Brain microvascular endothelial cell (primary cell): ENCODE results near the gene EPB41L3.

ENCODE experiments used
- DNase-seq: peaks from one replicate; pipeline ENCODE4 v3.0.0-alpha.2; 2020
- H3K27ac ChIP-seq: fragments of 250-450 bp; sonication (Bioruptor Pico); 2 replicates; pipeline ENCODE4 v1.5.1; 2020; ENCODE audit warnings: mild to moderate bottlenecking, moderate library complexity
- H3K27me3 ChIP-seq: fragments of 250-450 bp; sonication (Bioruptor Pico); replicated peaks from 2 replicates; pipeline ENCODE4 v1.5.1; 2020; ENCODE audit warnings: mild to moderate bottlenecking
- H3K36me3 ChIP-seq: fragments of 250-450 bp; sonication (Bioruptor Pico); replicated peaks from 2 replicates; pipeline ENCODE4 v1.5.1; 2020; ENCODE audit warnings: mild to moderate bottlenecking
- H3K4me3 ChIP-seq: 2 replicates; pipeline ENCODE4 v1.5.1; 2011; ENCODE audit warnings: low read depth, mild to moderate bottlenecking, control low read depth, low read length, moderate library complexity
- CTCF ChIP-seq: IDR thresholded peaks from 2 replicates; pipeline ENCODE4 v1.5.1; 2011; ENCODE audit warnings: low read depth, mild to moderate bottlenecking, moderate library complexity, low read length, control low read depth, inconsistent platforms; ENCODE audit errors: missing control alignments
- in situ Hi-C: cut with HindIII; loops from 2 replicates; pipeline ENCODE4 v1.10.0; 2017; ENCODE audit warnings: low sequenced_read_pairs, low pct_ligation_motif_present

The EPB41L3 gene

GRCh38 chr18:5391409-5391808 is 152.4 kb downstream of the EPB41L3 start:
- in situ Hi-C loops, result no loop called here
- H3K4me3 ChIP-seq, result no peak overlapping the region
- no peaks in the 10 kb centered on the region for H3K27me3 ChIP-seq
- TF ChIP-seq CTCF, result no peak
- no peak for DNase-seq
- H3K36me3 ChIP-seq, result no peaks in the 10 kb centered on the region
- H3K27ac ChIP-seq, result no peak overlapping the region

- no peak for TF ChIP-seq CTCF
- H3K27ac ChIP-seq, result no peak overlapping the region
- in situ Hi-C loops, result no loop called here
- H3K36me3 ChIP-seq, result no peaks in the 10 kb centered on the region
- DNase-seq, result no peak
- H3K27me3 ChIP-seq, result no peaks in the 10 kb centered on the region
- no peak overlapping the region for H3K4me3 ChIP-seq
Measured at GRCh38 chr18:5389356-5389755, 154.4 kb downstream of the EPB41L3 start.

GRCh38 chr18:5388896-5389295 is 154.9 kb downstream of the EPB41L3 start:
- Histone ChIP-seq H3K4me3 (no peak overlapping the region), H3K27ac (no peak overlapping the region), H3K36me3 (no peaks in the 10 kb centered on the region), H3K27me3 (no peaks in the 10 kb centered on the region)
- in situ Hi-C loops, result no loop called here
- no peak for TF ChIP-seq CTCF
- DNase-seq, result no peak

- H3K27me3 ChIP-seq, result no peaks in the 10 kb centered on the region
- DNase-seq, result no peak
- no peak for TF ChIP-seq CTCF
- no peaks in the 10 kb centered on the region for H3K36me3 ChIP-seq
- H3K4me3 ChIP-seq, result no peak overlapping the region
- in situ Hi-C loops, result no loop called here
- no peak overlapping the region for H3K27ac ChIP-seq
Measured at GRCh38 chr18:5380586-5380985, 163.2 kb downstream of the EPB41L3 start.

- DNase-seq, result no peak
- Histone ChIP-seq H3K27me3 (no peaks in the 10 kb centered on the region), H3K4me3 (no peak overlapping the region), H3K36me3 (no peaks in the 10 kb centered on the region), H3K27ac (no peak overlapping the region)
- no peak for TF ChIP-seq CTCF
- in situ Hi-C loops, result no loop called here
Measured at GRCh38 chr18:5376986-5377385, 166.8 kb downstream of the EPB41L3 start.

- no peak for TF ChIP-seq CTCF
- H3K27ac ChIP-seq, result no peak overlapping the region
- no peaks in the 10 kb centered on the region for H3K36me3 ChIP-seq
- DNase-seq, result peak; percentile 1
- in situ Hi-C loops, result no loop called here
- H3K27me3 ChIP-seq, result no peaks in the 10 kb centered on the region
- H3K4me3 ChIP-seq, result no peak overlapping the region
Measured at GRCh38 chr18:5370332-5370731, 173.5 kb downstream of the EPB41L3 start.
